ENCODE measurements around the gene RABAC1. TPM values are rescaled to one million over a fixed set of nuclear protein-coding genes. Genes with fewer than 3 reads are reported as not detected.

RABAC1 gene
- total and polyA plus RNA-seq, 9 of the 15 experiments (the other 6 are each of a cell fraction or from before 2014, with no cell fraction given), result 2.4 to 28.1 (median 9.3) TPM

DNA sequence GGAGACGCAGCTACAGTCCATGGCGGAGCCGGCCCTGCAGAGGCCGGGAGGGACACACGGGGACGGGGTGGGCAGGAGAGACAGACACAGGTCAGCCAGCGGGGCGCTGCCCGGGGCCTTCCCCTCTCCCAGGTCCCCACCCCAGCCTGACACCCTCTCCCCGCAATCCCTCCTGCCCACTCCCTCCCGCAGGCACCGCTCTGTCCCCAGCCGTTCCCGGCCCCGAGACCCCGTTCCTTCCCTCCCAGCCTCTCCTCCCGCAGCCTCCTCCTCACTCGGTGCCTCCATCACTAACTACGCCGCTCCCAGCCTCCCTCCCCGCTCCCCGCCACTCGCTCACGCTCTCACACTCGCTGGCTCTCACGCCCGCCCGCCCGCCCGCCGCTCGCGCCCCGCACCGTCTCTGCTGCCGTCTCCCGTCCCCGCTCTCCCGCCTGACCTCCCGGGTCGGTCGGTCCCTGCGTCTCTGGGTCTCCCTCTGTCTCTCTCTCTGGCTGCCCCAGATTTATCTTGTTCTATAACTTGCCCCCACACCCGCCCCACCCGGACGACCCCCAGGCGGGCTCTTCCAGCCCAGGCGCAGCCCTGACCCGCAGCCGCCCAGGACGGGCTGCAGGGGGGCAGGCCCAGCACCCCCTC is 46.1 kb downstream of the RABAC1 start:
- 3% methylated on average over 6 of the region's 51 CpGs for WGBS (ENCODE audit: insufficient coverage, low coverage, missing lambda C conversion rate)
- intact Hi-C loops (cut with micrococcal nuclease) (no loop called here), in situ Hi-C loops (cut with MboI) (no loop called here)
- Histone ChIP-seq H2AFZ (ENCODE audit: low read depth, low read length) (no peak overlapping the region), H3K79me2 (ENCODE audit: control insufficient read depth, insufficient read depth, low read length) (no peaks in the 10 kb centered on the region), H3K9me3 (replicated peaks; ENCODE audit: control insufficient read depth, insufficient read depth, low read depth, low read length) (no peaks in the 10 kb centered on the region), H4K20me1 (replicated peaks; ENCODE audit: control insufficient read depth, insufficient read depth, low read length) (peaks cover 29% of the 10 kb centered on the region; the same call in 1 of the 2 replicates), H3K27ac (ENCODE audit: extremely low read depth, low read depth, low read length) (no peak overlapping the region), H3K36me3 (ENCODE audit: control insufficient read depth, insufficient read depth, low read length) (no peaks in the 10 kb centered on the region), H3K9ac (ENCODE audit: insufficient read depth in 1 of 2, low read depth in 2 of 2, low read length in 2 of 2) (no peak overlapping the region; a peak in 1 of 4 replicates), H3K4me2 (ENCODE audit: insufficient read depth, low read length) (no peak overlapping the region), H3K9me1 (ENCODE audit: control insufficient read depth, insufficient read depth, low read length) (no peaks in the 10 kb centered on the region), H3K27me3 (ENCODE audit: control insufficient read depth in 2 of 2, insufficient read depth in 2 of 2, low read length in 2 of 2) (peaks cover 32 to 59% of the 10 kb centered on the region in 2 experiments), H3K4me1 (replicated peaks in 1 of 2; ENCODE audit: control insufficient read depth in 2 of 2, insufficient read depth in 2 of 2, low read length in 2 of 2) (peaks cover 0 to 26% of the 10 kb centered on the region in 2 experiments; a peak in 2 of 5 replicates), H3K4me3 (no peak overlapping the region)
- TF ChIP-seq, protein P1, sequence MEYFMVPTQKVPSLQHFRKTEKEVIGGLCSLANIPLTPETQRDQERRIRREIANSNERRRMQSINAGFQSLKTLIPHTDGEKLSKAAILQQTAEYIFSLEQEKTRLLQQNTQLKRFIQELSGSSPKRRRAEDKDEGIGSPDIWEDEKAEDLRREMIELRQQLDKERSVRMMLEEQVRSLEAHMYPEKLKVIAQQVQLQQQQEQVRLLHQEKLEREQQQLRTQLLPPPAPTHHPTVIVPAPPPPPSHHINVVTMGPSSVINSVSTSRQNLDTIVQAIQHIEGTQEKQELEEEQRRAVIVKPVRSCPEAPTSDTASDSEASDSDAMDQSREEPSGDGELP (CRISPR knock-in tag; IDR thresholded peaks at IDR 0.05; ENCODE audit: borderline replicate concordance), result no peak
- POLR2A ChIA-PET, result interaction anchor here (1.4 kb wide), 1 partner anchor 22 kb away, joined by 4 read pairs; no protein-coding TSS in a partner anchor
- no TSS peak for BruUV-seq (replicated peaks)
- CTCF ChIA-PET (ENCODE audit: low intra/inter-chr PET ratio), result no interaction called here
- FAIRE-seq (no peak), DNase-seq (ENCODE audit: extremely low read depth in 1 of 4, low spot score in 3 of 4) (no peak), ATAC-seq (peak; percentile 60)
